ENCODE results near the gene USP48.

DNA sequence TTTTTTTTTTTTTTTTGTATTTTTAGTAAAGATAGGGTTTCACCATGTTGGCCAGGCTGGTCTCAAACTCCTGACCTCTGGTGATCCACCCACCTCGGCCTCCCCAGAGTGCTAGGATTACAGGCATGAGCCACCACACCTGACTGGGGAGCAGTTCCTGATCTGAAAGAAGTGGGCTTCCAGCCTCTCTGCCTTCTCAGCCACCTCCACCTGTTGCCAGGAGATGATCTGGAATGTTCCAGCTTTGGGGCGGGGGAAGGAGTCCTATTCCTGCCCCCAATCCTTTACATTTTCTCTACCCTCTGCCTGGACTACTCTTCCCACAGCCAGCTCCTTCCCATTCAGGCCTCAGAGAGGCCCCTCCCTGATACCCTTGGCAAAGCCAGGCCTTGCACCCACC is 141.9 kb downstream of the USP48 start:
- TF ChIP-seq, protein P1, sequence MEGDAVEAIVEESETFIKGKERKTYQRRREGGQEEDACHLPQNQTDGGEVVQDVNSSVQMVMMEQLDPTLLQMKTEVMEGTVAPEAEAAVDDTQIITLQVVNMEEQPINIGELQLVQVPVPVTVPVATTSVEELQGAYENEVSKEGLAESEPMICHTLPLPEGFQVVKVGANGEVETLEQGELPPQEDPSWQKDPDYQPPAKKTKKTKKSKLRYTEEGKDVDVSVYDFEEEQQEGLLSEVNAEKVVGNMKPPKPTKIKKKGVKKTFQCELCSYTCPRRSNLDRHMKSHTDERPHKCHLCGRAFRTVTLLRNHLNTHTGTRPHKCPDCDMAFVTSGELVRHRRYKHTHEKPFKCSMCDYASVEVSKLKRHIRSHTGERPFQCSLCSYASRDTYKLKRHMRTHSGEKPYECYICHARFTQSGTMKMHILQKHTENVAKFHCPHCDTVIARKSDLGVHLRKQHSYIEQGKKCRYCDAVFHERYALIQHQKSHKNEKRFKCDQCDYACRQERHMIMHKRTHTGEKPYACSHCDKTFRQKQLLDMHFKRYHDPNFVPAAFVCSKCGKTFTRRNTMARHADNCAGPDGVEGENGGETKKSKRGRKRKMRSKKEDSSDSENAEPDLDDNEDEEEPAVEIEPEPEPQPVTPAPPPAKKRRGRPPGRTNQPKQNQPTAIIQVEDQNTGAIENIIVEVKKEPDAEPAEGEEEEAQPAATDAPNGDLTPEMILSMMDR (IDR thresholded peaks at IDR 0.05), result no peak
- TF ChIP-seq POLR2AphosphoS5 (IDR thresholded peaks at IDR 0.05), result no peak
- TF ChIP-seq POLR2A (IDR thresholded peaks at IDR 0.05), result no peak

Measured in prostate gland (tissue), 2 donors.